GM04504 (cell line): Measurements from ENCODE around the gene RFPL4AL1.
"Not testable (repeated sequence)": the region's sequence is repeated elsewhere in the genome, so short reads cannot be mapped to it uniquely, and the experiment has no call there.

Experiments
- DNase-seq: peaks from one replicate; pipeline ENCODE4 v3.0.0-alpha.2; 2012; ENCODE audit warnings: low read depth

RFPL4AL1 gene

DNA sequence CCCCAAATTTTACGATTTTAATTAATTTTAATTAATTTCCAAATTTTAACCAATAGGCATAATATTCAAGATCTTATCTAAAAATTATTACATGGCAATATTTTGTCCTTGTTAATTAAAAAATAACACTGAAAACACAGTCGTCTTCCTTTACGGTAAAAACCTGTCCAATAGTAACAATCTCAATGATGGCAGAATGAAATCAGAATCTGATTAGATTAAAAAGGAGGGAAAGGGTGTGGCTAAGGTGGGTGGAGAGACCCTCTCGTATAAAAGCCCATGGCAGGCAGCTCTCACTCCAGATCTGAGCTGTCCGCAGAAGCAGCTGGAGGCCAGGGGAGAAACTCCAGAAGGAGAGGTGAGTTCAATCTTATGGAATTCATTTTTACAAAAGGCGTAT, at the start of gene RFPL4AL1:
Gene RFPL4AL1, plus strand, starts transcription at position 301 of the 400 bp plus-strand sequence. CDS start 2,687 bp downstream, outside the sequence.
- DNase-seq, result not testable (repeated sequence)

DNA sequence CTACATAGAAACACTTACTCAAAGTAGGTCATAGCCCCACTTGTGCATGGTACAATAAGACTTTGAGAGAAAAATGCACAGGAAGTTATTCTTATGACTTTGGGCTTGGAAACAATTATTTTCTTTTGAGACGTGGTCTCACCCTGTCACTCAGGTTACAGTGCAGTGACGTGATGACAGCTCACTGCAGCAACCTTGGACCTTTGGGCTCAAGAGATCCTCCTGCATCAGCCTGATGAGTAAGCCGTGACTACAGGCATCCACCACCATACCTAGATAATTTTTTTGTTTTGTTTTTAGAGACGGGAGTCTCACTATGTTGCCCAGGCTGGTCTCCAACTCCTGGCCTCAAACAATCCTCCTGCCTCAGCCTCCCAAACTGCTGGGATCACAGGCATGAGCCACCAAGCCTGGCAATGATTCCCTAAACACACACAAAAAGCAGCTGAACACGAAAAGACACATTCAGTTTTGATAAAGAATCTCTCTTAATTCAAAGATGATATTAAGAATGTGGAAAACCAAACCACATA, 48.6 kb upstream of the RFPL4AL1 start:
- DNase-seq, result no peak

DNA sequence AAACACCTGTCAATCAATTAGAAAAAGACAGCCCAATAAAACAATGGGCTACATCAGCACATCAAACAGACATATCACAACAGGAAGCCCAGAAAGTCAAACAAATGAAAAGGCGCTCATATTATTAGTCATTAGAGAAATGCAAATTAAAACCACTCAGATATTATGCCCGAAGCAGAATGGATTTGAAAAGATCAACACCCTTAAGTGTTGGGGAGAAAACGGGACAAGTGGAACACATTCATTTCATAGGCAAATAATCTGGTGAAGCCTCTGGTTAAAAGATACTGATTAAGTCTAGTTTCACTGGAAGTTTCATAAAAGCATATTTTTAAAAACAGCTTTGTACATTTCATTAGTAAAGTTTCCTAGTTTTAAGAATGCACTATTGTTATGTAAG, 48.1 kb upstream of the RFPL4AL1 start:
- no peak for DNase-seq

DNA sequence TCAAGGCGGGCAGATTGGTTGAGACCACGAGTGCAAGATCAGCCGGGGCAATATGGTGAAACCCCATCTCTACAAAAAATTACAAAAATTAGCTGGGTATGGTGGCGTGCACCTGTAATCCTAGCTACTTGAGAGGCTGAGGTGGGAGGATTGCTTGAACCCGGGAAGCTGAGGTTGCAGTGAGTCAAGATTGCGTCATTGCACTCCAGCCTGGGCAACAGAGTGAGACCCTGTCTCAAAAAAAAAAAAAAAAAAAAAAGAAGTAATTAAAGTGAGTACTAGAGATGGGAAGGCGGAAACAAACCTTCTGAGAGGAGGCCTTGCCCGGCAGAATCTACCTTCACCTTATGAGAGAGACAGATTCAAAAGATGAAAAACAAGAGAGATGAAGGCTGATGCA, 45.4 kb upstream of the RFPL4AL1 start:
- DNase-seq, result no peak

DNA sequence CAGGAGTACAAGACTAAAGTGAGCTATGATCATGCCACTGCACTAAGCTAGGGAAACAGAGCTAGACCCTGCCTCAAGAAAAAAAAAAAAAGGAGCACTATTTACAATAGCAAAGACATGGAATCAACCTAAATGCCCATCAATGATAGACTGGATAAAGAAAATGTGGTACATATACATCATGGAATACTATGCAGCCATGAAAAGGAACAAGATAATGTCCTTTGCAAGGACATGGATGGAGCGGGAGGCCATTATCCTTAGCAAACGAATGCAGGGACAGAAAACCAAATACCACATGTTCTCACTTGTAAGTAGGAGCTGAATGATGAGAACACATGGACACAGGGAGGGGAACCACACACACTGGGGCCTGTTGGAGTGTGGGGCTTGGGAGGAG, 38.5 kb upstream of the RFPL4AL1 start:
- not testable (repeated sequence) for DNase-seq

DNA sequence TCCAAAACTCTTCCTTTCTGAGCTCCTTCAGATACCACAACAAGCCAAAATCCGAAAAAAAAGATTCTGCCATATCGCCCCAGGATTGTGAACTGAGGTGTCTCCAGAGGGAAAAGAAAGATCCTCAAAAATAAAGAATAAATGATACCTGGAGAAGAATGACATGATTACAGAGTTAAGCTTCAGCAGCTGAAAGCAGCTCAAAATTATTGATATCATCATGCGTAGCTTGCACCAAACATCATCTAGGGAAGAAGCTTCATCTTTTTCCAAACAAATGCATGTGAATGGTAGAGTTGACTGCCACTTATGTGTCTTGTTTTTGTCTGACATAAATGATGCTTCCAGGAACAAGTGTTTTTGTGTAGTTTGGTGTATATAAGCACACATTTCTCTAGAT, 30.6 kb upstream of the RFPL4AL1 start, which contains the start of gene NLRP9:
Gene NLRP9, minus strand, starts transcription at position 101 of the 400 bp plus-strand sequence. Its CDS starts 28 bp downstream, at position 73.
- no peak for DNase-seq

DNA sequence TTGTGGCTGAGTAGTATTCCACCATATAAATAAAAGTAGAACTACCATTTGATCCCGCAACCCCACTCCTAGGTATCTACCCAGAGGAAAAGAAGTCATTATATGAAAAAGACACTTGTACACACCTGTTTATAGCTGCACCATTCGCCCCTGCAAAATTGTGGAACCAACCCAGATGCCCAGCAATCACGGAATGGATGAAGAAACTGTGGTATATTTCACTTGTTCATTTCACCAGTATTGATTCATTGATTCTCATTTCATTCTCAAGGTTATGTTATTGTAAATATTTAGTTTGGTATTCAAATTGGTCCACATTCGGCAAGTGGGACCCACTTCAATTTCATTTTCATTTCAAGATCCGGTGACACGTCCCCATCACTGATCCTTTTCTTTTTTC, 18.2 kb upstream of the RFPL4AL1 start:
- DNase-seq, result no peak

DNA sequence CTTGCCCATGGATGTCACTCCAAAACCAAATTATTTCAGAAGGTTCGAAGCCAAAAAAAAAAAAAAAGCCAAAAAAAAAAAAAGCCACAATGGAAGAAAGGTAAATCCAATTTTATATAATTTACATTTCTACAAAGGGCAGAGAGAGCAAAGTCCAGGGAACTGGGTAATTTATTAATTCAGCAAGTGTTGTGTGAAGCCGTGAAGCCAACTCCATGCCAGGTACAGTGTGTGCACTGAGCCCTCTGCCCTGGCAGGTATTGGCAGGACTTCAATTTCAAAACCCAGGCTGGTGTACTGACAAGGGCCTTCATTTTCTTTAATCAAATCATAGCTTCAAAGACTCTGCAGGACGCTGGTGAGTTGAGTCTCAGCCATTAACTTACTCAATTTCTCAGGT, 15.5 kb upstream of the RFPL4AL1 start:
- no peak for DNase-seq

DNA sequence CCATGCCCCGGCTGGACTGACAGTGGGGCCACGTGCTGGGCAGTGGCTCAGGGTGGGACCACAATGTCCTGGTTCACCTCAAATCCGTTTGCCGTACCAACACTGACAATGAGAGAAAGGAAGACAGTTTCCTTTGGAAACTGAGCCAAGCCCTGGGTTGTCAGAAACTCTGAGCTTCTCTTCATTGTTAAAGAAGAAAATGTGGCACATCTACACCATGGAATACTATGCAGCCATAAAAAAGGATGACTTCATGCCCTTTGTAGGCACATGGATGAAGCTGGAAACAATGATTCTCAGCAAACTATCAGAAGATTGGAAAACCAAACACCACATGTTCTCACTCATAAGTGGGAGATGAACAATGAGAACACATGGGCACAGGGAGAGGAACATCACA, 12.1 kb upstream of the RFPL4AL1 start:
- DNase-seq, result not testable (repeated sequence)

DNA sequence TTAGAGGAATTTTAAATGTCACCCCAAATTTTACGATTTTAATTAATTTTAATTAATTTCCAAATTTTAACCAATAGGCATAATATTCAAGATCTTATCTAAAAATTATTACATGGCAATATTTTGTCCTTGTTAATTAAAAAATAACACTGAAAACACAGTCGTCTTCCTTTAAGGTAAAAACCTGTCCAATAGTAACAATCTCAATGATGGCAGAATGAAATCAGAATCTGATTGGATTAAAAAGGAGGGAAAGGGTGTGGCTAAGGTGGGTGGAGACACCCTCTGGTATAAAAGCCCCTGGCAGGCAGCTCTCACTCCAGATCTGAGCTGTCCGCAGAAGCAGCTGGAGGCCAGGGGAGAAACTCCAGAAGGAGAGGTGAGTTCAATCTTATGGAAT, 10.1 kb upstream of the RFPL4AL1 start, which contains the start of gene RFPL4A:
Gene RFPL4A, plus strand, starts transcription at position 301 of the 400 bp plus-strand sequence. CDS start 2,704 bp downstream, outside the sequence.
- not testable (repeated sequence) for DNase-seq

DNA sequence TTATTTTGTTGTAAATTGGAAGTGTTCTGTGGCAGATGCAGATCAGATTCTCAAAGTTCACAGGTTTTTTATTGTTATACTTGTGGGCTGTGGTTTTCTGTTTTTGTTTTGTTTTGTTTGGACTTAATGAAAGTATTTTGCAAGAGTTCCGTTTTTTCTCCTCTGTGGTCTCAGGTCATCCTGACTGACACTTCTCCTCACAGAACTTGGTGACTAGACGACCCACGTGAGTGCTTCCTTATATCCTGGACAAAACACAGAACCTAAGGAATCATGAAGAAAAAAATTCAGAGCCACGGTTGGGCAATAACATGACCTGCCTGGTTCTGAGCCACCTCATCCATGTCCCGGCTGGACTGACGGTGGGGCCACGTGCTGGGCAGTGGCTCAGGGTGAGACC, 2.5 kb upstream of the RFPL4AL1 start:
- no peak for DNase-seq

DNA sequence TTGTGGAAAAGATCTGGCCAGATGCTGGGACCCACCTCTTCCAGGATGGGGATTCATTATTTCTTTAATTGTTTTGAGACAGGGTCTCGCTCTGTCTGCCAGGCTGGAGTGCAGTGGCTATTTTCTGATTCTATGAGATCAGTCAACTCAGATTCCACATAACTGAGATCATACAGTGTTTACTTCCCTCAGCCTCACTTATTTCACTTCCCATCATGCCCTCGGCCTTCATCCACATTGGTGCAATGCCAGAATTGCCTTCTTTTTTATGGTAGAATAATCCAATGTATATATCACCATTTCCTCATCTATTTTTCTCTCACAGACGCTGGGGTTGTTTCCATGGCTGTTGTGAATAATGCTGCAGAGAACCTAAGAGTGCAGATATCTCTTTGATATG, 714 bp downstream of the RFPL4AL1 start:
- not testable (repeated sequence) for DNase-seq

DNA sequence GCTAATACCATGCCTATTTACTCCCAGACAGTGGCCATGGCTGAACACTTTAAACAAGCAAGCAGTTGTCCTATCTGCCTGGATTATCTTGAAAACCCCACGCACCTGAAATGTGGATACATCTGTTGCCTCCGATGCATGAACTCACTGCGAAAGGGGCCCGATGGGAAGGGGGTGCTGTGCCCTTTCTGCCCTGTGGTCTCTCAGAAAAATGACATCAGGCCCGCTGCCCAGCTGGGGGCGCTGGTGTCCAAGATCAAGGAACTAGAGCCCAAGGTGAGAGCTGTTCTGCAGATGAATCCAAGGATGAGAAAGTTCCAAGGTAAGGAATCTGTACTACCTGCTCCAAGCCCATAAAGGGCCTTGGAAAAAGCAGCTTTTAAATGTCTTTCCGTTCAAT, 8.6 kb downstream of the RFPL4AL1 start:
- DNase-seq, result no peak

DNA sequence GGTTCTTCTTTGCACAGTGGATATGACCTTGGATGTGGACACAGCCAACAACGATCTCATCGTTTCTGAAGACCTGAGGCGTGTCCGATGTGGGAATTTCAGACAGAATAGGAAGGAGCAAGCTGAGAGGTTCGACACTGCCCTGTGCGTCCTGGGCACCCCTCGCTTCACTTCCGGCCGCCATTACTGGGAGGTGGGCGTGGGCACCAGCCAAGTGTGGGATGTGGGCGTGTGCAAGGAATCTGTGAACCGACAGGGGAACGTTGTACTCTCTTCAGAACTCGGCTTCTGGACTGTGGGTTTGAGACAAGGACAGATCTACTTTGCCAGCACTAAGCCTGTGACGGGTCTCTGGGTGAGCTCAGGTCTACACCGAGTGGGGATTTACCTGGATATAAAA, 9.4 kb downstream of the RFPL4AL1 start:
- DNase-seq, result no peak

DNA sequence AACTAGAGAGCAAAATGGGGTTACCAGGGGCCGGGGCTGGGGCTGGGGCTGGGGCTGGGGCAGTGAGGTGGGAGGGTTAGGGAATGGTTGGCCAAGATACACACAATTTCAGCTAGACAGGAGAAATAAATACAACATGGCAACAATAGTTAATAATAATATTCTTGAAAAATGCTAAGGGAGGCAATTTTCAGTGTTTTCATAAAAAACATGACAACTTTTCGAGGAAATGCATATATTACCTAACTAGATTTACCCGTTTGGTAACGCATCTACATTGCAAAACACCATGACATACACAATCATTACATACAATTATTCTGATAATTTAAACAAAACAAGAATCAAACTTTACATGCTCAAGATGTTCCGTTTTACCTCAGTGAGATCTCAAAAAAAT, 12.2 kb downstream of the RFPL4AL1 start:
- no peak for DNase-seq

DNA sequence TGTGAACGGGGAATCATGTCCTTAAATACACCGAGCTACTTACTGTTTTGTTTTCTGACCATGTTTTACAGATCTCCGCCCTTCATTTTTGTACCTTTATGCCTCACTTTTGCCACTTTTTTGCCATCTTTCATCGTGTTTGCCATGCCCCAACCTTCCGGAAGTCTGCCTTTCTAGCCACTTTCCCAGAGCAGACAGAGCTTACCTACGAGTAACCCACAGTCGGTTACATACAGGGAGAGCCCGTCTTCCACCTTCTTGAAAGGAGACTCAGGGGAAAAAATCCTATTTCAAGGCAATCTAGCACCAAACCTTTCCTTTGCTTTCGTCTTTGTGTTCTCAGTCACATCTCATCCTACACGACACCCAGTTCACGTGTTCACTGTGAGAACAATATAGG, 26.1 kb downstream of the RFPL4AL1 start:
- no peak for DNase-seq

DNA sequence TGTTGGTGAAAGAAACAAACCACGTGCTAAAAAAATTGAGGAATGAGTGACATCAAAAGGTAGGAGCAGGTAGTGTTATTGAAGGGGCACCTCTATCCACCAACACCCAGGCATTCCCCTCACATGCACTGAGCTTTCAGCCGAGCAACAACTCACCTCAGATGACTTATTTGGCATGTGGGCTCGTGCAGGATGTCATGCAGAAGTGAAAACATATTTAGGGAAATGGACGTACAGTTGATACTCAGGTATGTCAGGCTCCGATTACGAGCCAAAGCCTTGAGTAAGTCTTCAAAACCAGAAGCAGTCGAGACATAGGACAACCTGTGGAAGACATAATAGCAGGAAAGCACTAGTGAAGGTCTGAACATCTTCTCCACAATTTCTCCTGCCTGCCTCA, 32.5 kb downstream of the RFPL4AL1 start:
- no peak for DNase-seq

DNA sequence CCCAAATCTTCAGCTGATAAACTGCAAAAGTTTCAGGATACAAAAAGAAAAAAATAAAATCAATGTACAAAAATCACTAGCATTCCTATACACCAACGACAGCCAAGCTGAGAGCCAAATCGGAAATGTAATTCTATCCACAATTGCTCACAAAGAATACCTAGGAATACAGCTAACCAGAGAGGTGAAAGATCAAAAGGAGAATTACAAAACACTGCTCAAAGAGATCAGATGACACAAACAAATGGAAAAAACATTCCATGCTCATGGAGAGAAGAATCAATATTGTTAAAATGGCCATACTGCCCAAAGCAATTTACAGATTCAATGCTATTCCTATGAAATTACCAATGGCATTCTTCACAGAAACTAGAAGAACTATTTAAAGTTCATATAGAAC, 33.4 kb downstream of the RFPL4AL1 start:
- no peak for DNase-seq

DNA sequence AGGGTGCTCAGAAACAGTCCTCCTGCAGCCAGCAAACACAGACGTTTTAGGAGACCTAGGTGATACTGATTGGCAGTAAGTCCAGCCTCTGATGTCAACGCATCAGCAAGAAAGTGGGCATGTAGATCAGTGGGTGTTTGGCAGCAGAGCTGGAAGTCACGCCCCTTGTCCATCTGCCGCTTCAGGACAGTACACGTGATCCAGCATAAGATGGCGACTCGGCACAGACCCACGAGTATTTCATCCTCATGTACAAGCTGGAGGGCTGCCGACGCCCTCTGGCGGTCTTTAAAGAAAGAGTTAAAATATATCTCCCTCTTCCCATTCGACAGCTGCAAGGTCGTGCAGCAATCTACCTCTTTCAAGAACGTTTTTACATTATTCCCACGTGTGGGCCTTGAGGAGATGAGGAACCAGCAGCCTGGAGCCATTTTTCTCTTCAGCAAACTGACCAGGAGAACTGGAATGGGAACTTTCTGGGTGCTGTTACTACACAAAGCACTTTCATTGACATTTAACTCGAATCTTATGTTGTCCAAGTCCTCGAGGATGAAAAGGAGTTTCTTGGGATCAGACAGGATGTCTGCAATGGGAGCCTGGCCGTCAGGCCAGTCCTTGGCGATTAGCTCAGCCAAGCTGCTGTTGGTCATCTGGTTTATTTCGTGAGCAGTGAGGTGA, 40.6 kb downstream of the RFPL4AL1 start:
- DNase-seq, result peak; percentile 3

DNA sequence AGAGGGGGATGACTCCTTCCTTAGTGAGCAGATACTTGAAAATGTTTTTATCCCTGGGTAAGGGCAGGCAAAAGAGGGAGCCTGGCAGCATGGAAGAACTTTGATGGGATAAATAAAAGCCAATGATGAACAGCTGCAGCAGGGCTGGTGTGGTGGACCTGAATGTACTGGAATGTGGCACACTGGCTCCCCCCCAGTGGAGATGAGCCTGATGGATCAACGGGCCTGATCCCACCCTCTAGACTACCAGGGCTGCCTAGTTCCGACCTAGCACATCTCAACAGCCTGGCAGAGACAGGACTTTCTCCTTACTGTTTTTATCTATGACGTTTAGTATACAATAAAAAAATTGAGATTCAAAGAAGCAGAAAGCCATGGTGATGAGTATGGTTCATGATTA, 42.4 kb downstream of the RFPL4AL1 start:
- no peak for DNase-seq

DNA sequence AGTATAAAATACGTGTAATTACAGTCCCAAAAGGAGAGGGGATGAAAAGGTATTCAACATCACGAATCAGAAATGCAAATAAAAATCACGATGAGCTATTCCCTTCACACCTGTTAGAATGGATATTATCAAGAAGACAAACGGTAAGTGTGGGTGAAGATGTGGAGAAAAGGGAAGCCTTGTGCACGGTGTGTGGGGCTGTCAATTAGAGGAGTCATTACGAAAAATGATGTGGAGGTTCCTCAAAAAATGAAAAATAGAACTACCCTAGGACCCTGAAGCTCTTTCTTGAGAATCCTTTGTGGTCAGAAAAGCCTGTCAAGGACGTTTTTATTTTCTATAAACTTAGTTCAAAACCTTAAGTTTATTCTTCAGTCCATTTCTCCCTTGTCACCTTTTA, 43.5 kb downstream of the RFPL4AL1 start:
- no peak for DNase-seq

DNA sequence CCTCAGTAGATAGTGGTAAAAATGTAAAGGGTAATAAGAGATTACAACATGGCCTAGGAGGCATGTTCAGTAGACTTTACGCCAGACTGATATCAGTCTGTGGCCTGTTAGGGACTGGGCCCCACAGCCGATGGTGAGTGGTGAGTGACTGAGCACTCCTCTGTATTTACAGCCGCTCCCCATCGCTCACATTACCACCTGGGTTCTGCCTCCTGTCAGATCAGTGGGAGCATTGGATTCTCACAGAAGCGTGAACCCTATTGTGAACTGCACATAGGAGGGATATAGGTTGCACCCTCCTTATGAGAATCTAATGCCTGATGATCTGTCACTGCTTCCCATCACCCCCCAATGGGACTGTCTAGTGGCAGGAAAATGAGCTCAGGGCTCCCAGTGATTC, 45.0 kb downstream of the RFPL4AL1 start:
- DNase-seq, result no peak

DNA sequence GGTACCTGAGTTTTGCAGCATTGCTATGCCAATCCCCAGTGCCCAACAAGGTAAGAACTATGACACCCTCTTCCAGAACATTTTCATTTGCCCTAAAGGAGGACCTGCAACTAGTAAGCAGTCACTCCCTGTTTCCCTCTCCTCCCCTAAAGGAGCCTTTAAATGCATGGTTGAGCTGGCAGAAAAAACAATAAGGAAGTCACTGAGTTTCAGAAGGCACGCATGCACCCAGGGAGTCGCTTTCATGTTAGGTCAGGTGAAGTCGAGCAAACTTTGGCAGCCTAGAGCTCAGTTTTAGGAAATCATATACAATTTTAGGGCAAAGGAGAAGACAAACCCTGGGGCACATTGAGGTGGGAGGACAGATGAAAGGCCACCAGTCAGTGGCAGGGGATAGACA, 51.1 kb downstream of the RFPL4AL1 start:
- DNase-seq, result no peak
